NCI-H1048 (cell line): ENCODE measurements around the gene SSBP2.

Experiments used
- DNase-seq: peaks from one replicate; lab custom pipeline; 2025; lab: John Stamatoyannopoulos, UW

The SSBP2 gene

DNA sequence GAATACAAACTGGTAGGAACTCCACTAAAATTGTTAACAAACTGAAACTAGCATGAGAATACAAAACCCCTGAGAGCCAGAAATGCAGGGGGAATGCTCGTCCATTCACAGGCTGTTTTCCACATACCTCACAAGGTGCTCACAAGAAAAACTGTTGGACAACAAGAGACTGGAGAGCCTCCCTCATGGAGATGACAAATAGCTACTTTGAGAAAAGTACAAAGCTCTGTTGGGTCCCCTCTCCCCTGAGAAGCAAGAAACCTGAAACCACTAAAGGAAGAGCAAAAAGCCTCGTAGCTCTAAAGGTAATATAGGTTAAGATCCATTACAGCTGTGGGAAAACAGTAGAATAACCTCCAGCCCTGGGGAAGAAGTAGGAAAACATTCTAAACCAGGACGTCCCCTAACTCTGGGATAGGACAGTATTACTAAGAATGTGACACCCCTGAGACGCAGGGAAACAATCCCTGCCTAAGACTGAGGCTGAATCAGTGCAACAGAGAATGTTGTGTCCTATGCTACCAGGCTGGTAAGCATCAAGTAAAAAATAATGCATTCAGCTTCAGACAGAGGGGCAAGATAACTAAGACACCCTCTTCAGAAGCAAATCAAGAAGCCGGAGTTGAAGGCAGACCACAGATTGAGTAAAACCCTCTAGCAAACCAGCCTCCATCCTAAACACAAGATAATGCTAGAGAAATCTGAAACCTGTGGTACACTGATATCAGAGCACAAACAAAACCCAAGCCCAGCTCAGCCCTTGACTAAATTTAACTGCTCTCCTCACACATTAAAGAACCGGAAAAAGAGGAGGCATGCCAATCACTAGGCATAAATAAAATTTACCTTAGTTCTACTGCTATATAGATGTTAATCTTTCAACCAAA, 160.2 kb downstream of the SSBP2 start:
- DNase-seq: no peak

DNA sequence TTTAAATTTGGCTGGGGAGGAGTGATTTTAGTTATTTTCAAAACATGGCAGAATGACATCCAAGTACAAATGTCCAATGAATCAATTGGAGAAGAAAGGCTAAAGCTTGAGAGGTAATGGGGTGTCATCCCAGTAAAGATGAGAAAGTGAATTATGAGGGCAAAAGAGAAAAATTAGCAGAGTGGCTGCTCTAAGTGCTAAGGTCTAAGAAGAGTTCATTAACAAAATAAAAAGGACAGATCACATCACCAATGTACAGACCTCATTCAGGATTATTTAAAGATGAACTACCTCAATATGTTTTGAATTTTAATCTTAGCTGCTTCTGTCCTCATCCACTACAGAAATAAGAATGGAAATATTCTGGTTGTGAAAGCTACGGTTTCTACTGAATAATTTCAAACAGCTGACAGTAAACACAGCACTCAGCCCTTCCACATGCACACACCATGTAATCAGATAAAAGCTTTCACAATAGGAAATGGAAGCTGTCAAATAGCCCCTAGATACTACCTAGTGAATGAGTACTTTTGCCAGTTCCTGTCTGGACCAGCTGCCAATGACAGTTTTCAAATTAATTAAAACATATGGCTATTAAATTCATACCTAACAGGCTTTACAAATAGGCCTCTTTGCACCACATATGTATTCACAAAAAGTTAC, 171.5 kb downstream of the SSBP2 start:
- no peak for DNase-seq

DNA sequence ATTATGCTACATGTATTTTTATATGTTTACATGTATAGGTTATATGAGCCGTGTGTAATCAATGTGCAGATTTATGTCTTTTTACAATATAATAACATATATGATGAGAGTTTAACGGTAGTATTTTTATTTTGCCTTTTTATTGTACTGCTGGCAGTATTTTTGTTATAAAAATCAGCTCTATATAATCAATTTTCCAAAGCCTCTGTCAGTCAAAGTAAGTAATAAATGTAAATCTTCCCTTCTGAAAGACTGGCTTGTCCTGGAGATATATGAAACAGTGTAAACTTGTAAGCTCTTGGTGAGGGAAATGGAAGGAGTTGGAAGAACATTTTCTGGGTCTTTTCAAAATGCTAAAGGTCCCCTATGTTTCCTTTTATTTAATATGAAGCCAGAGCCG, 173.8 kb downstream of the SSBP2 start:
- DNase-seq: no peak

DNA sequence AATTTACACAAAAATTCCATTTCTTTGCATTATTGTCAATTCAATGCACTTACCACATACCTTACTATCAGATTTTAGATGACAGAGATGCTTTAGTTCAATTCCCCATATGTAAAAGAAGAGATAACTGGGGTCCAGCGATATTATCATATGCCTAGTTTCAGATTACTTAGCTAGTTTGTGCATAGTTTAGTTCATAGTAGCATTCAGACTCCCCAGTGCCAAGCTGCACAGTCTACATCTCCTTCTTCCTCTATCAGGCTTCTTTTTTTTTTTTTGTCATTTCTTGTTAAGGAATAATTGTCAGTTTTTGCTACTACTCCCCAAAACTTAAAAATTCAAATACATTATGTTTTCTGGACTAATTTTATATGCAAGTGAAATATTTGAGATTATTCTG, 175.0 kb downstream of the SSBP2 start:
- no peak for DNase-seq

DNA sequence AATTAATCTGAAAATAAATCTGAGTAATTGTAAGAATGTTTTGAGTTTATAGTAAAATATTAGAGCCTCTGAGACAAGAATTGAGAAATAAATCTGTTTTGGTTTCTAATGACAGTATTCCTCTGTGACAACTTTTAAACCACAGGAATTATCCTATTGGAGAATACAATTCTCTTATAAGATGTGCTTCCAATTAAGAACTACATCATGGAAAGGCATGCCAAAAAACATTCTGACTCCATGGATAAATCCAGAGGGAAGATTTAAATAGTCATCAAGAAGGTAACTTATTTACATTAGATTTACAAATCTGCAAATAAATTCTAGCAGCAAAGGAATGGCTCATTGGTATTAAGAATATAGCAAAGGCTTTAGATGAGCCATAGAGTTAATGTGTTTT, 178.7 kb downstream of the SSBP2 start:
- DNase-seq: no peak

DNA sequence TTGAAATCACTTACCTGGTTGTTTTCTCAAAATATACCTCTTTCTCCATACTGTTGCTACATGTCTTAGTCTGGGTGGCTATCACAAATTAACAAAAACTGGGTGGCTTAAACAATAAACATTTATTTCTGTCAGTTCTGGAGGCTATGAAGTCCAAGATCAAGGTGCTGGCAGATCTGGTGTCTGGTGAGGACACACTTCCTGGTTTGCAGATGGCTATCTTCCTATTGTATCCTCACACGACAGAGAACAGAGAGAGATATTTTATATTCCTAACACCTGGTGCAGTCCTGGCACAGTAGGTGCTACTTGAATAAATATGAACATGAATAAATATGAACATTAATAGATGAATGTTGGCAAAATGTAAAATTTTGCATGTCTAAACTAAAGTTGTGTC, 192.7 kb downstream of the SSBP2 start:
- DNase-seq: no peak

DNA sequence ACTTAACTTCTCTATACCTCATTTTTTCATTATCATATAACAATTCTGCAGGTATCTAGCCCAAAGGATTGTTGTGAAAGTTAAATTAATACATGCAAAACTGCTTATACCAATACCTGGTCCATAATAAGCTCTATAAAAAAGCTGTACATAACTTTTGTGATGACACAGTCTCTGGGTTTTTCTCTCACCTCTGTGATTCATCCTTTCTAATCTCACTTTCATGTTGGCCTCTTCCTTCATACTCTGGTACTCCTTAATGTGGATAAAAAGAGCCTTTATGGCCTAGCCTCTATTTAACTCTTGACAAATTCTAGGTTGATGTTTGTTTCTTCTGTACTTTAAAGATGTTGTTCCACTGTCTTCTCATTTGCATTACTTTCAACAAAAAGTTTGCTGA, 194.1 kb downstream of the SSBP2 start:
- no peak for DNase-seq

DNA sequence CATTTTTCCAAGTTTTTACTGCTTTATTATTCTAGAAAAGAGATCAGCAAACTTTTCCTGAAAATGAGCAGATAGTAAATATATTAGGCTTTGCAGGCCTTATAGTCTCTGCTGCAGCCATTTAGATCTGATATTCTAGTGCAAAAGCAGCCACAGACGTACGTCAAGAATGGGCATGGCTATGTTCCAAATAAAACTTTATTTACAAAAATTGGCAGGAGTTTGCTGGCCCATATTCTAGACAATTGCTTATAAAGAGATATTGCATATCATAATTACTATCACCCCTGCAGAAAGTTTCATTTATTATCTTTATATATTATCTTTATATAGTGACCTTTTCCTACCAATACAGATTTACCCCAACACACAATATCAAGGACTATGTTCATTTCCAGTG, 195.0 kb downstream of the SSBP2 start:
- no peak for DNase-seq

DNA sequence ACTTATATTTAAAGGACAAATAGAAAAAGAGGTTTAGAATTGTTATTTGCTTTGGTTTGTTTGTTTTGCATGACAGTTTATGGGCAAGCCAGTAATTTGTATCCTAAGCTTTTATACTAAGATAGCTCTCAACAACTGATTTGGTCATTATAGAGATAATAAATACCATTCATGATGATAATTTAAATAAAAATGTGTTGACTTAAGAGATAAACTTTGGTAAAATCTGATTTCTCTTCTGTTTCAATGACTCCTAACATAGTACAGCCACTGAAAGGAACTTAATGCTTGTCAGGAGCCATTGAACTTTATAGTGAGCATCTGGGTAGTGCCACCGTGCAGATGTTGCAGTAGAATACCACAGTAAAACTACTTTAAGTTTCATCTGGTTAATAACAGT, 196.2 kb downstream of the SSBP2 start:
- DNase-seq: no peak

DNA sequence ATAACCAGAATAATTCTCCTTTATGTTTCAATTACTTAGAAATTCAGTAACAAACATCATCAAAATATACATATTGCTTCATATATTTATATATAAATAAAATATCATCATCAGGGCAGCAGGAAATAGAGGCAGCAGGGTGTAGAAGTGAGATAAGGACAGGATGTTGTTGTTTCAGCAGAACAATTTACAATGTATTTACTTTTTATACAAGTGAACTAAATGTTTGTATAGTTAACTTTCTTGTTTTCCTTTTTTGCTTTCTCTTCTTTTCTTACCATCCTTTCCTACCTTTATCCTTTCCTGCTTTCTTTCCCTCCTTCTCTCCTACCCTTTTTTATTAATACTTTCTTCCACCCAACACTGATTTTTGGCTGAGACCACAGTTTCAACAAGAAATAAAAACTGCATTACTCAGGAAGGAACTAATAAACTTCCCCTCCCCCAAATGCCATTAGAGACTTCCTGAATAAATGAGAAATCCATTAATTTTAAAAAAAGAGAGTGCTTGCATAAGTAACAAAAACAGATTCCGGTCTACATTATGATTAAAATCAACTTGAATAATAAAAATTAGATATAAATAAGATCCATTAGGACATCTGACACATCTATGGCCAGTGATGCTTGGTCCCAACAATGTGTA, 197.2 kb downstream of the SSBP2 start:
- no peak for DNase-seq

DNA sequence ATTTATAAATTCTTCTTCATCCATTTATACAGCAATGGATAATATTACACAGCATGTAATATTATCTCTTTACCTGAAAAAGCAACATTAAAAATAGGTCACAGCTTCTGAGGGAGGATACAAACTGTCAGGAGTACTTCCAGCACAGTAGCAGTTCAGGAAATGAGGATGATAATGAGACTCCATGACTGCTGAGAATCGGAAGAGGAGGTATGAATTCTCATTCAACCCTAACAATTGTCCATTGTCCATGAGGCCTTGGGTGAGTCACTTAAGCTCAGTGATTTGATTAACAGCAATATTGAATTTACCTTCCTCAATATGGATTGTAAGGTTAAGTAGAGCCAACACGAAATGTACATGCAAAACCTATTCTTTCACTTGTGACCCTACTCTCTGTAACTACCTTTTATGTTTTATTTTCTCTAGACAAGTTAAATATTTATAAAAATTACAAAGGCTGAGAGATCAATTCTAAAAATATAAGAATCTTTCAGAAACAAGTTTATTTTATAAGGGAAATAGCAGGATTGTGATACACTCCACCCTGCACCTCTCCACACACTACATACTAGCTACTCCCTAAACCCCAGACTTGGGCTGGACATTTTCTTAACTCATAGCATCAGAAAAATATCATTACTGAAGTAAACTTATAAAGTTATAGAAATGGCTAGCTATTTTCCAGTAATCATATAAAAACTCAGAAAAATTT, 197.9 kb downstream of the SSBP2 start:
- no peak for DNase-seq

DNA sequence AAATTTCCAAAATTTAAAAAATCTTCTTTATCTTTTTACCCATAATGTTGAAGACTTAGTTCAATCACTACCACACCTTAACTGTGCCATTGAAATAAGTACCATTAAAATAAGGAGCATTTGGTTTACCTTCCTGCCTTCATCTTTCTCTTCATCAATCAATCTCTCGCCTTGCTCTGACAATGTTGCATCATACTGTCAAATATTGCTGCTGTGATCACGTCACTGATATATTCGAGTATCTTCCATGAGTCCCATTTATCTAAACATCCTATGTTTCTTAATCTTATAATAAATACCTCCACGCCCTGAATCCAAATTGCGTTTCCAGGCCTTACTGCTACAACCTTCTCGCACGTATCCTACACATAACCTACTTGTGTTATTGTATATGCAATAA, 201.8 kb downstream of the SSBP2 start:
- DNase-seq: no peak

DNA sequence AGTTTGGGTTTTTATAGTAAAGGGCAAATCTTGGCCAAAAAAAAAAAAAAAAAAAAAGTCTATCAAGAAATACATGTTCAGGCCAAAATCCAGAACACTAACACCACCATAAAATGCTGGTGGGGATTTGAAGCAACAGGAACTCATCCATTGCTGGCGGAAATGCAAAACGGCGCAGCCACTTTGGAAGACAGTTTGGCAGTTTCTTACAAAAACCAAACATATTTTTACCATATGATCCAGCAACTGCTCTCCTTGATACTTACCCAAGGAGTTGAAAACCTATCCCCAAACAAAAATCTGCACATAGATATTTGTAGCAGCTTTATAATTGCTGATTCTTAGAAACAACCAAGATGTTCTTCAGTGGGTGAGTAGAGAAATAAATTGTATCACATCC, 203.9 kb downstream of the SSBP2 start:
- no peak for DNase-seq

DNA sequence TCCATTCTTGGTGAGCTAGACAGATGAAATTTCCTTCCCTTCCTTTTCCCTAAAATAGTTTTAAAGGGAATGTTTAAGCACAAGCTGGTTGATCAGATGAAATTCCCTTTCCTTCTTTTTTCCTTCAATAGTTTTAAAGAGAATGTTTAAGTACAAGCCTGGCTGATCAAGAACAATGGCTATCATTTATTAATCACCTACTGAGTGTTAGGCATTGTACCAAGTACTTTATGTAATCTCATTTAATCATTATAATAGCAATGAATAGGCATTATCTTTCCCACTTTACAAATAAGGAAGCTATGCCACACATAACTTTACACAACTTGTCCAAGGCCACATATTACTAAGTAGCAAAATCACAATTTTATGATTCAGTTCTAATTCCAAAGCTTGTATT, 205.0 kb downstream of the SSBP2 start:
- no peak for DNase-seq

DNA sequence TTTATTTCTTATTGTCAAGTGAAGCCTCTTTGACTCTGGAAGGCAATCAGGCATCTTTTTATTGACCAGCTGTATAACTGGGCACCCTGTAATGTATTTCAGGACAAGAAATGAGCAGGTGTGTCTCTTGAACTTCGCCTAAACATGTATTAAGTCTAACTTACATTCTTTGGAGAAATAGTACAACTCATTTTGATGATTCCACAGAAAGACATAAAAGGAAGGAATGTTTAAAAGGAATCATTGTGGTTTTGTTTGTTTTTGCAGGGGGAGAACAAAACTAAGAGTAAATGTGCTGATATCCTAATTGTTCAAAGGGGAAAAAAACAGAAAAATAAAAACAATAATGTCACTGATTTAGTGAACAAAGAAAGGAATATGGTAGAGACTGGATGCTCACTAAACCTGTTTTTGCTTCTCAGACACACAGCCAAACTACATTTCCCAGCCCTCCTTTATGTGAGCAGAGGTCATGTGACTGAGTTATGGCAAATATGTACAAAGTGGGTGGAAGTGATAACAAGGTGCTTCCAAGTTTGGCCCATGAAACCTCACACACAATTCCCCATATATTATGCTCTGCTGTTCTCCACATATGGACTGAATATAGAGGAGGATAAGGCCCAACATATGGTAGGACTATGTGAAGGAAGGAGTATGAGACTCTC, 206.4 kb downstream of the SSBP2 start:
- DNase-seq: no peak

DNA sequence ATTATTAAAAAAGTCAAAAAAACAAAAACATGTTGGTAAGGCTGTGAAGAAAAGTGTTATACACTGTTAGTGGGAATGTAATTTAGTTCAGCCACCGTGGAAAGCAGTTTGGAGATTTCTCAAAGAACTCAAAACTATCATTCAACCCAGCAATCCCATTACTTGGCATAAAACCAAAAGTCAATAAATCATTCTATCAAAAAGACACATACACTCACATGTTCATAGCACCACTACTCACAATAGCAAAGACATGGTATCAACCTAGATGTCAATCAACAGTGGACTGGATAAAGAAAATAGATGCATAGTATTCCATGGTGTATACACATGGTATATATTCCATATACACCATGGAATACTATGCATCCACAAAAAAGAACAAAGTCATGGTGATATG, 208.7 kb downstream of the SSBP2 start:
- no peak for DNase-seq

DNA sequence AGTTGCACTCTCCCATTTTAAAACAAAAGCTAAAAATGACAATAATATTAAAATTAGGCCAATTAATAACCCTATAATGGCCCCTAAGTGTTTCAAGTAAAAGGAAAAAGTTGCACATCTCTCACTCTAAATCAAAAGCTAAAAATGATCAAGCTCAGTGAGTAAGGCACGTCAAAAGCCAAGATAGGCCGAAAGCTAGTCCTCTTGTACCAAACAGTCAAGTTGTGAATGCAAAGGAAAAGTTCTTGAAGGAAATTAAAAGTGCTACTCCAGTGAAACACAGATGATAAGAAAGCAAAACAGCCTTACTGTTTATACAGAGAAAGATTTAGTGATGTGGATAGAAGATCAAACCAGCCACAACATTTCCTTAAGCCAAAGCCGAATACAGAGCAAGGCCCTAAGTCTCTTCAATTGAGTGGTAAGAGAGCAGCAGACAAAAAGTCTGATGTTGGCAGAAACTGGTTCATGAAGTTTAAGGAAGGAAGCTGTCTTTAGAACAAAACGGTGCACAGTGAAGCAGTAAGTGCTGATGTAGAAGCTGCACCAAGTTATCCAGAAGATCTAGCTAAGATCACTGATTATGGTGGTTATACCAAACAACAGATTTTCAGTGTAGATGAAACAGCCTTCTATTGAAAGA, 212.9 kb downstream of the SSBP2 start:
- no peak for DNase-seq

DNA sequence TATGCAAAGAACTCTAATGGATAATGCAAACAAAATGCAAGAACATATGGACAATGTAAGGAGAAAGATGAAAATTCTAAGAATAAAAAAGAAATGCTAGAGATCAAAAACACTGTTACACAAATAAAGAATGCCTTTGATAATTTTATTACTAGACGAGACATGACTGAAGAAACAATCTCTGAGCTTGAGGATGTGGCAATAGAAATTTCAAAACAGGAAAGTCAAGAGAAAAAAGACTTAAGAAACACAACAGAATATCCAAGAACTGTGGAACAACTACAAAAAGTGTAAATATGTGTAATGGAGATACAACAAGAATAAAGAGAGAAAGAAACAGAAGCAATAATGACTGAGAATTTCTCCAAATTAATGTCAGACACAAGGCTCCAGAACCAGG, 216.5 kb downstream of the SSBP2 start:
- no peak for DNase-seq

DNA sequence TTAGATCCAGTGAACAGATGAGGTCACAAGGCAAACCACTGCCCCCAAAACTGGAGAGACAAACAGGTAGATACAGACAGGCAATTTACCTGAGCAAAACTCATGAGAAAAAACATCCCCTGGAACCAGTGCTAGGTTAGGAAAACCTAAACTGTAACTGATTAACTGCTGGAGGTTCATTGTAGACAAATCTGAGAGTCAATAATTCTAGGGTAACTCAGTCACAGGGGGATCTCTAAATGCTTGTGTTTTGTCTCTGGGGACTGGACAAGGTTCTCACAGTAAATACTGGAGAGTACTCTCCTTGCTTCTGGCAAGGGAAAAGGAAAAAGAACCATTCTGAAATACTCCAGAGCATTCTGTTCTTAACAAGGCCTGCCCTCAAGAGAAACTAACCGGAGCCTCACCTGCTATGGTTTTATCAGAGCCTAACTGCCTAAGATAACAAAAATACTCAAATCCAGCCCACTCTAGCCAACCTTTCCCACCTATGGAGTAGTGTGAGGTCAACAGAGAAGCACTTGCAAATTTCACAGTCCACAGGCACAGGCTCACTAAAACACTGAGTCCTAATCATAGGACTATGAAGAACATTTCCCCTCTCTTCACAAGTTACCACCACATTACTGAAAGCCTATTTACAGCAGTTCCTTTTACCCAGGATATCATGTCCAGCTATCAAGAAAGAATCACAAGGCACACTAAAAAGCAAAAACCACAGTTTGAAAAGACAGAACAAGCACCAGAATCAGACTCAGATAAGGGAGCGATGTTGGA, 217.1 kb downstream of the SSBP2 start:
- DNase-seq: no peak

DNA sequence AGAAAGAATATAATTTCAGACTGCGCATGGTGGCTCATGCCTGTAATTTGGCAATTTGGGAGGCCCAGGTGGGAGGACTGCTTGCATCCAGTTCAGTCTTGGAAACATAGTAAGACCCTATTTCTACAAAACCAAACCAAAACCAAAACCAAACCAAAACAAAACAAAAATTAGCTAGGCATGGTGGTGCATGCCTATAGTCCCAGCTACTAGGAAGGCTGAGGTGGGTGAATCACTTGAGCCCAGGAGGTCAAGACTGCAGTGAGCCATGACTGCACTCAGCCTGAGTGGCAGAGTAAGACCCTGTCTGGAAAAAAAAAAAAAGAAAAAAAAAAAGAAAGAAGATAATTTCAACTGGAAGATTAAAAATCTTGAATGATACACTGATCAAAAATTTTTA, 220.0 kb downstream of the SSBP2 start:
- DNase-seq: no peak

DNA sequence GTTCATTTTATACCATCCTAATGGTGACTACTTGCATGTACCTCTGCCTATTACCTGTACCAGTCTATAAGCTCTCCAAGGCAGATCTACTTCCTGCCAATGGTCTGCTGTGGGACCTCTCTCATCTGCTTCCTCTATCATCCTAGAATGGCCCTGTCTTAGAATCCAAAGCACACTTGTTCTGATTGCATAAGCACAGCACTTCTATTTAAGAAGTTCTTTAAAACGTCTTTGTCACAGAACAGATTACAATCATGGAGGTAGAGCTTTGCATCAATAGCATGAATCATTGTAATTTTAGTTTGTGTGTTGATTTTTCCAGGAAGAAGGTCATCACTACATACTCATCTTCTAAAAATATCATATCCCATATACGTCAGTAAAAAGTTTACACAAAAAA, 225.2 kb downstream of the SSBP2 start:
- DNase-seq: no peak
